Calu3 (cell line): ENCODE measurements around the gene ELMO1. TPM values are rescaled to one million over a fixed set of nuclear protein-coding genes. Genes with fewer than 3 reads are reported as not detected.

Experiments
- BruUV-seq: library from RNA; stranded (reverse); fragments of 400-500 nt; replicated peaks from 2 replicates; lab custom pipeline; 2021; lab: Mats Ljungman, UMichigan
- CTCF ChIA-PET: fragments of 300-600 bp; sonication (Branson Sonifier 250); formaldehyde crosslinking; loops from one replicate; lab custom pipeline; 2022; ENCODE audit warnings: antibody characterized with exemption; lab: Charles Lee
- DNase-seq: peaks from one replicate; pipeline ENCODE4 v3.0.0; 2022
- H3K27ac Mint-ChIP-seq: one replicate; pipeline ENCODE4 v1.8.0; 2022; ENCODE audit warnings: mixed read lengths; ENCODE audit not compliant: unreplicated experiment
- H3K27me3 Mint-ChIP-seq: one replicate; pipeline ENCODE4 v1.8.0; 2022; ENCODE audit warnings: mixed read lengths; ENCODE audit not compliant: unreplicated experiment
- H3K36me3 Mint-ChIP-seq: one replicate; pipeline ENCODE4 v1.8.0; 2022; ENCODE audit warnings: mild to moderate bottlenecking, moderate library complexity, mixed read lengths; ENCODE audit not compliant: insufficient read depth, unreplicated experiment
- H3K4me1 Mint-ChIP-seq: one replicate; pipeline ENCODE4 v1.8.0; 2022; ENCODE audit warnings: mild to moderate bottlenecking, low read depth, mixed read lengths; ENCODE audit not compliant: unreplicated experiment
- H3K4me3 Mint-ChIP-seq: one replicate; pipeline ENCODE4 v1.8.0; 2022; ENCODE audit warnings: mild to moderate bottlenecking, low read depth, moderate library complexity, mixed read lengths; ENCODE audit not compliant: unreplicated experiment
- H3K9me3 Mint-ChIP-seq: one replicate; pipeline ENCODE4 v1.8.0; 2022; ENCODE audit warnings: low read depth, mixed read lengths; ENCODE audit not compliant: unreplicated experiment
- intact Hi-C: fragments of 100-400 bp; cut with micrococcal nuclease; formaldehyde crosslinking; loops from one replicate; pipeline ENCODE4 v1.10.0; 2022; ENCODE audit not compliant: unreplicated experiment
- total RNA-seq: library from RNA; stranded (reverse); gene quantifications from 2 replicates; pipeline ENCODE4 v1.2.3, GENCODE V29; 2022
- TF ChIP-seq, protein P1 (sequence below): fragments of 200-600 bp; IDR thresholded peaks from one replicate; pipeline ENCODE4 v1.8.0; 2022; ENCODE audit warnings: antibody characterized with exemption; ENCODE audit not compliant: unreplicated experiment

Gene ELMO1
- total RNA-seq, 1 experiment from 2014 or later: not detected

DNA sequence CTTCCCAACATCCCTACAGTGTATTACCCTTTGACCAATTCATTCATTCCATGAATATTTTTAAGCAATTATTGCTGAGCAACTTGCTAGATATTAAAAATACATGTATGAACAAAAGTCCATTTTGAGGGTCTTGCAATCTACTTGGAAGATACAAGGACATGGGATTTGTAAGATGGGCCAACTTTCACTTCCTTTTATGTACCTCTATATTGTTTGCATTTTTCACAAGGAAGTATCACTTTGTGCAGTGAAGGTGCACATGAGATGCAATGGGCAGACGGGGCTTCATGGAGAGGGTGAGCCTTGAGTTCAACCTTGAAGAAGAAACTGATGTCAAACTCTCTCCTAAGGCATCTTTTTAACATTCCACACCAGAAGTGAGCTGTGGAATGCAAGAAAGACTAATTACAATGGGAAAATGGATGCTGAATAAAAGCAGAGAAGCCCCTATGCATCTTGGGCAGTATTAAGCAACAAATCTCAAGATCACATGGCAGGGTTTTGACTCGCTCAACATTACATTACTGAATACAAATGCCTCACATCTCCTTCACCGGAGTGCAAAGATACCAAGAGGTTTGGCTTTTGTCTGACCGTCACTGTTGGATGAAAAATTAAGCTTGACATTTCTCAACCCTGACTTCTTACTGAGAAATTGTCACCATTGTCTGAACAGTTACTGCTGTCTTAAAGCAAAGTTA is 341.5 kb downstream of the ELMO1 start:
- Mint-ChIP-seq H3K27ac (no peak overlapping the region), H3K27me3 (no peaks in the 10 kb centered on the region), H3K4me1 (no peaks in the 10 kb centered on the region), H3K36me3 (no peaks in the 10 kb centered on the region), H3K9me3 (peaks cover under 1% of the 10 kb centered on the region), H3K4me3 (no peak overlapping the region)
- TF ChIP-seq, protein P1, sequence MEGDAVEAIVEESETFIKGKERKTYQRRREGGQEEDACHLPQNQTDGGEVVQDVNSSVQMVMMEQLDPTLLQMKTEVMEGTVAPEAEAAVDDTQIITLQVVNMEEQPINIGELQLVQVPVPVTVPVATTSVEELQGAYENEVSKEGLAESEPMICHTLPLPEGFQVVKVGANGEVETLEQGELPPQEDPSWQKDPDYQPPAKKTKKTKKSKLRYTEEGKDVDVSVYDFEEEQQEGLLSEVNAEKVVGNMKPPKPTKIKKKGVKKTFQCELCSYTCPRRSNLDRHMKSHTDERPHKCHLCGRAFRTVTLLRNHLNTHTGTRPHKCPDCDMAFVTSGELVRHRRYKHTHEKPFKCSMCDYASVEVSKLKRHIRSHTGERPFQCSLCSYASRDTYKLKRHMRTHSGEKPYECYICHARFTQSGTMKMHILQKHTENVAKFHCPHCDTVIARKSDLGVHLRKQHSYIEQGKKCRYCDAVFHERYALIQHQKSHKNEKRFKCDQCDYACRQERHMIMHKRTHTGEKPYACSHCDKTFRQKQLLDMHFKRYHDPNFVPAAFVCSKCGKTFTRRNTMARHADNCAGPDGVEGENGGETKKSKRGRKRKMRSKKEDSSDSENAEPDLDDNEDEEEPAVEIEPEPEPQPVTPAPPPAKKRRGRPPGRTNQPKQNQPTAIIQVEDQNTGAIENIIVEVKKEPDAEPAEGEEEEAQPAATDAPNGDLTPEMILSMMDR: no peak
- no TSS peak for BruUV-seq
- no peak for DNase-seq
- intact Hi-C loops: no loop called here
- CTCF ChIA-PET: no interaction called here

DNA sequence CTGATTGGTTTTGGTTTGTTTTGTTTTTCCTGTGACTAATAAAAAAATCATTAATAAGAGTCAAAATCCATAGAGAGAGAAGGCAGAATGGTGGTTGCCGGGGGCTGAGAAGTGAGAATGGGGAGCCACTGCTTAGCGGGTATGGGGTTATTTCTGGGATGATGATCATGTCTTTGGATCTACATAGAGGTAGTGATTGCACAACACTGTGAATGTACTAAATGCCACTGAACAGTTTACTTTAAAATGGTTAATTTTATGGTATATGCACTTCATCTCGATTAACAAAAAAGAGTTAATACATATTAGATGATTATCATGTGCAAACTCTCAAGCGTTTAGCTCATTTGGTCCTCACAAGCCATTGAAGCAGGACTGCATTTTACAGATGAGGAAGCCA is 342.9 kb downstream of the ELMO1 start:
- intact Hi-C loops: no loop called here
- CTCF ChIA-PET: interaction anchor here (0.8 to 1.2 kb wide), 2 partner anchors 144 to 283 kb away, joined by 3 read pairs; no protein-coding TSS in a partner anchor
- no TSS peak for BruUV-seq
- Mint-ChIP-seq H3K27ac (no peak overlapping the region), H3K36me3 (no peaks in the 10 kb centered on the region), H3K4me1 (no peaks in the 10 kb centered on the region), H3K4me3 (no peak overlapping the region), H3K27me3 (no peaks in the 10 kb centered on the region), H3K9me3 (peaks cover 2% of the 10 kb centered on the region)
- DNase-seq: no peak
- TF ChIP-seq, protein P1: no peak

DNA sequence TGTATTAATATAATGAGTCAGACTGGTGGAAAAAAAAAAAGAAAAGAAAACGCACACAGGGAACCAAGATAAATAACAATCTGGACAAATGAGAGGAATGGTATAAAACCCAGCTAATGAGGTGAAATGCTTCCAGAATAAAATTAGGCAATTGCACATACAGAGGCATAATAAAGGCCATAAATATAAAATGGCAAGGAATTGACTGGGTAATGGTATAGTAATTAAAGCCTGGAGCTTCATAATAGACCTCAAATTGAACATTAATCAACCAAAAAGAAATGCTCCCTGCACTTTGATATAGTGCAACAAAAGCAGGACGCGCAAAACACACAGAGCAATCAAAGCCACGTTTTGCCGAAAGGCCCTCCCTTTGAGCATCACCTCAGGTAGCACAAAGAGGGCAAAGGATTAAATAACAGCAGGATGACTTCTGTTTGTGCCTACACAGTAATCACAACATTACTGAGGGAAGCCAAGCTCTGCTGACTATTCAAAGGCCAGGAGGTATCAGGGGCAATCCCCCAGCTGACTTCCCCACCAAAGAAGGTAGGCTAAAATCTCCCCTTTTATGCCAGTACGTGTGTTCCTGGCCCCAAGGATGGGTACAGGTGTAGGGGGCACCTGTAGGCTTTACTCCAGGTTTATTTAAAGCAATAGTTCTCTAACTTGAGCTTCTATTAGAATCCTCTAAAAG is 343.7 kb downstream of the ELMO1 start:
- TF ChIP-seq, protein P1: no peak
- Mint-ChIP-seq H3K4me1 (no peaks in the 10 kb centered on the region), H3K36me3 (no peaks in the 10 kb centered on the region), H3K9me3 (peaks cover 2% of the 10 kb centered on the region), H3K27me3 (no peaks in the 10 kb centered on the region), H3K27ac (no peak overlapping the region), H3K4me3 (no peak overlapping the region)
- CTCF ChIA-PET: interaction anchor here (0.9 to 1.2 kb wide), 2 partner anchors 23 to 283 kb away, joined by 3 read pairs; no protein-coding TSS in a partner anchor
- no TSS peak for BruUV-seq
- DNase-seq: no peak
- intact Hi-C loops: no loop called here

DNA sequence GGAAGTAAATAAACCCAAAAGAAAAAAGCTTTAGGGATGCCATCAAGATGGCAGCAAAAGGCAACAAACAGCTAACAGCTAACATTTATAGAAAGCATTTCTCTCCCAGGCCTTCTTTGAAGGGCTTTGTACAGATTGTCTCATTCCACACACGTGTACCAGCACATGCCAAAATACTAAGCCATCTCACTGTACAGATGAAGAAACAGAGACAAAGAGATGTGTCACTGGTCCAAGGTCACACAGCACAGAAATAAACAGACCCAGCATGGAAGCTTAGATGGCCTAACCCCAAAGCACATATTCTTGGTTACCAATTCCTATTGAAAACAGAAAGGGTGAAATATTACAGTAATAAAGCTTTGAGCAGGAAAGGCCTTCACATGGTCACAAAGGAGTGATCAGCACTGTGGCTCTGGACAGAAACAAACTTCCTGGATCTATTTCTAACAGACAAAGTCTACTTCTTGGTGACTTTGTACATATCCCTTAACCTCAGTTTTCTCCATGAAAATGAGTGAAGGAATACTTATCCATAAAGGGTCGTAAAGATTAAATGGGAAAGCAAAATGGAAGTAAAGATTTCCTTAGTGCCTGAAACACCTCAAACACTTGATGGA is 346.0 kb downstream of the ELMO1 start:
- no TSS peak for BruUV-seq
- intact Hi-C loops: no loop called here
- peaks cover 2% of the 10 kb centered on the region for H3K9me3 Mint-ChIP-seq
- DNase-seq: no peak
- H3K27me3 Mint-ChIP-seq: no peaks in the 10 kb centered on the region
- no peaks in the 10 kb centered on the region for H3K4me1 Mint-ChIP-seq
- no peak overlapping the region for H3K4me3 Mint-ChIP-seq
- H3K36me3 Mint-ChIP-seq: no peaks in the 10 kb centered on the region
- CTCF ChIA-PET: no interaction called here
- no peak overlapping the region for H3K27ac Mint-ChIP-seq
- TF ChIP-seq, protein P1: no peak
